Ramos (cell line): ENCODE results near the gene SLC26A2.

ENCODE experiments used
- in situ Hi-C: fragments of 300-500 bp; cut with MboI; formaldehyde crosslinking; loops from one replicate; pipeline ENCODE4 v1.14.3; 2022; ENCODE audit warnings: low sequenced_read_pairs; ENCODE audit not compliant: unreplicated experiment

The SLC26A2 gene

DNA sequence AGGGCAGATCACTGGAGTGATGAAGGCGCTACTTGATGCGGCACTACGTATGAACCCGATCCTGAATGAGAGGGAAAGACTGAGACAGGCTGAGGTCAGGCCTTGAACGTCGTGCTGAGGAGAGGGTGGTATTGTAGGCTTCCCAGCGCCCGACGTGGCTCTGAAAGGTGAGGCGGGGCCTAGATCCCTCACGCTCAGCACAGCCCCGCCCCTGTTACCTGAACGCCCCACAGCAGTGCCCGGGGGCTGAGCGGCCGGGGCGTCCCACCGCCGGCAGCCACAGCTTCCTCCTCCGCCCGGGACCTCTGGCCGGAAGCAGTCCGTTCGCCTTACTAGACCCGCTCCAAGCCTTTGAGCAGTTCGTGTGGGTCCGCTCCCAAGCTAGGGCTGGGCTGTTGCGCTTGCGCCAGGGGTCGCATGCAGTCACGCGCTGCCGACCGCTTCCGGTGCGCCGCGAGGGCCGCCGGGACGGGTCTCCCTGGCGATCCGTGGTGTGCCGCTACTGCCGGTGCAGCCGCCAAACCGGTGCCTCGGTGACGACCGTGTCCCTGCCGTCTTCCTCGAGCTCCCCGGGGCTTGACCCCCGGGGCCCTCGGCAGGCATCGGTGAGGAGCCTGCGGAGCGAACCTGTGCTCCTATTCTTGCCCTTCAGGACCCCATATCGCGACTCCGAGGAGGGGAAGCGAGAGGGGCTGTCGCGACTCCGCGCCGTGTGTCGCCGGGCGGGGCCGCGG, 39.9 kb downstream of the SLC26A2 start, which contains the start of the genes HMGXB3 and TIGD6:
TSS of gene HMGXB3 (plus strand) at position 484 of the 734 bp plus-strand sequence. CDS start 4,114 bp downstream, outside the sequence.
TSS of gene TIGD6 (minus strand) at position 399 of the 734 bp plus-strand sequence. CDS start 4,306 bp downstream, outside the sequence.
- in situ Hi-C loops, result no loop called here

- in situ Hi-C loops, result no loop called here
These were observed 40.6 kb downstream of the SLC26A2 start for GRCh38 chr5:150000990-150001659.

GRCh38 chr5:150001660-150002486, 41.3 kb downstream of the SLC26A2 start:
- in situ Hi-C loops, result no loop called here

DNA sequence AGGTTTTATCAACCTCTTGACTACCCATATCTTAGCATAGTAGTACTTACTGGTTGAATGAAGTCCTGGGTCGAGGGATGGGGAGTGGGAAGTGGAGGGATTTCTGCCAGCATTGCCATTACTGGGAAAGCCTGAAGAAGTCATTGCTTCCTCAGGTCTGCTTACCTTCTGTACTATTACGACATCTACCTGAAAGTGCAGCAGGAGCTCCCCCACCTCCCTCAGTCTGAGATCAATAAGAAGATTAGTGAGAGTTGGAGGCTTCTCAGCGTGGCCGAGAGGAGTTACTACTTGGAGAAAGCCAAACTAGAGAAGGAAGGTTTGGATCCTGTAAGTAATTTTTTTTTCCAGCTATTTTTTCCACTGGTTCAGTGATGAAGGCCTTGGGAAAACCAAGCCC, 45.8 kb downstream of the SLC26A2 start:
- in situ Hi-C loops, result no loop called here

DNA sequence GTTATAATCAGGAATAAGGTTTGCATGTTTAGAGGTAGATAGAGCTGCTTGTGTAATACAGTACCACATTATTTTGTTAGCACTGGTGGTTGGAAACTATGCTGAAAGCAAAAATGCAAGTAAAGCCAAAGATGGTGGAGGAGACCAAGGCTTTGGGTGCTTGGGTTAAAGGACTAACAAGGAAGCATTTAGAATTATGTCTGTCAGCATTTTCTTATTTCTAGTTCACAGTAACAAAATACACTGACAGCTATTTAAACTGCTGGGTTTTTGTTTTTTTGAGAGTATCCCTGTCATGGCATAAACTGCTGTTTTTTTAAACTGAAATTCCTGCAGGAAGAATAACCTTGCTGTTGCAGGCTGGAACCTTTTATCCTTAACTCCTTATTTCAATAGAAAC, 46.5 kb downstream of the SLC26A2 start:
- in situ Hi-C loops, result no loop called here

- in situ Hi-C loops, result no loop called here
These were observed 49.3 kb downstream of the SLC26A2 start for GRCh38 chr5:150009671-150010387.

DNA sequence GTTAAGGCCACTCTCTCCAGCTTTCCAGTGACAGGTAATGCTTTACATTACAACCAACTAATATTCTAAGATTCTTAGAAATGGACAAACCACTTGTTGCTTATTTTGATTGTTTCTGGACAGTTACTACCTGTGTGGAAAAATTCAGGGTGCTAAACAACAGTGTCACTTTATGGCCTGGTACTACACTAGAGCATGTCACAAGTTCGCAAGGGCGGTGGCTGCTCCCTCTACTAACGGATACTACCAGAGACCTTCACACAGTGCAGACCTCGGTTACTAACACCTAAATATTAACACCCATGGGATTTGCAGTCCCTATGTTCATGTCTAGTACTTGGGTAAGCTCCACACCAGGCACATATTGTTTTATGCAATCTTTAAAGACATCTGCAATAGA, 53.4 kb downstream of the SLC26A2 start:
- in situ Hi-C loops, result no loop called here

DNA sequence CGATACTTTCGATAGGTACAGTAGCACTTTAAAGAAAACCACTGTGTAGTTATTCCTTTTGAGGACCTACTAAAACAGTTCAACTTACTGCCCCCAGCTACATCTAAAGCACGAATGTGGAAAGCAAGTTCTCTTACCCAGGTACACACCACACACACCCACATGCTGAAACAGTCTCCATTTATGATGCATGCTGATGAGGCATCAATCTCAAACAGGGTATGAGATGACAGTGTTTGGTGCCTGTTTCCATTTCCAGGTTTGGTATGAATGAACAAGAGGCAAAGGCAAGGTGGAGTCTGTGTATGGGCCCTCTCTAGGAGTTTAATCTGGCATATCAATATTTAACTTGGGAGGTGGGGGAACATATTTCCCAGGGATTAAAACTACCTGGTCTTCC, 53.9 kb downstream of the SLC26A2 start:
- in situ Hi-C loops, result no loop called here

DNA sequence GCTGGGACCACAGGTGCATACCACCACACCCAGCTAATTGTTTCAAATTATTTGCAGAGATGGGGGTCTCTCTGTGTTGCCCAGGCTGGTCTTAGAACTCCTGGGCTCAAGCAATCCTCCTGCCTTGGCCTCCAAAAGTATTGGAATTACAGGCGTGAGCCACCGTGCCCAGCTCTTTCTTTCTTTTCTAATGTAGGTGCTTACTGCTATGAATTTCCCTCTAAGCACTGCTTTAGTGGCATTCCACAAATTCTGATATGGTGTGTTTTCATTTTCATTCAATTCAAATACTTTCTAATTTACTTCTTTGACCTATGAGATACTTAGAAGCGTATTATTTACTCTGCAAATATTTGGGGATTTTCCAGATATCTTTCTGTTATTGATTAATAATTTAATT, 54.9 kb downstream of the SLC26A2 start:
- in situ Hi-C loops, result no loop called here

- in situ Hi-C loops, result no loop called here
These were observed 56.0 kb downstream of the SLC26A2 start for GRCh38 chr5:150016537-150016936.

GRCh38 chr5:150017226-150018005, 56.9 kb downstream of the SLC26A2 start:
- in situ Hi-C loops, result no loop called here

GRCh38 chr5:150020249-150020648, 59.7 kb downstream of the SLC26A2 start:
- in situ Hi-C loops, result no loop called here

DNA sequence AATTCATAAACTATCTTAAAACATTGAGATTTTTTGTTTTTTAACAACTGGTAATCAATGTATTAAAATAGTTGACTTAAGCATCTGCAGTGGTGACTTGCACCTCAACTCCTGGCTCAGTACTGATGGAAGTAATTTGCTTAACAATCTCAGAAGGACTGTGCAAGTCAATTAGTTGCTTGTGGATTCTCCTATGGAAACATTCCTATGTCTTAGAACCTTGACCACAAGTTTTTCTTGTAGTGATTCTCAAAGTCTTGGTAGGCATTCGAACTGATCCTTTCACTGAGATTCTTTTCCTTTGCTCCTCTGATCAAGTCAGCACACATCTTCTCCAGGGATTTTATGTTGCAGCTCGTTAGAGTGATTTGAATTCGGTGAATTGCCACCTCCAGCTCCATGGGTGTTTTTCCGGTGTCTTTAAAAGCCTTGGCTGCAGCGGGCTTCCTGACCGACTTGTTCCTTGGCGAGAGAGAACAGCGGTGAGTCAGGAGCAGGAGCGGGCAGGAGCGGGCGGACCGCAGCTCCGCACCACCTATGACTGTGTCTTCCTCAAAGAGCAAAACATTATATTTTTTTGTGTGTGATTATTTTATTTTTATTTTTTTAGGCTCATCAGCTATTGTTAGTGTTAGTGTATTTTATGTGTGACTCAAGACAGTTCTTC, 61.1 kb downstream of the SLC26A2 start:
- in situ Hi-C loops, result no loop called here

GRCh38 chr5:150022158-150022531, 61.6 kb downstream of the SLC26A2 start:
- in situ Hi-C loops, result no loop called here

DNA sequence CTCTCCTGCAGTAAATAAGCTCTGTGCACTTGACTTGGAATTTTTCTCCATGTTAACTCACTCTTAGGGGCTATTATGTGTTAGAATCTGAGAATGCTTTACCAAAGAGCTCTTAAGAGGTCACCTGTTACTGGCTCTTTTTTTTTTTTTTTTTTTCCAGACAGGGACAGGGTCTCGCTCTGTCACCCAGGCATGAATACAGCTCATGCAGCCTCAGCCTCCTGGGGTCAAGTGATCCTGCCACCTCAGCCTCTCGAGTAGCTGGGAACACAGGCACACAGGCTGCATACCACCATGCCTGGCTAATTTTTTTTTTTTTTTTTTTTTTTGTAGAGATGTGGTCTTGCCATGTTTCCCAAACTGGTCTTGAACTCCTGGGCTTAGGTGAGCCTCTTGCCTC, 62.1 kb downstream of the SLC26A2 start:
- in situ Hi-C loops, result no loop called here

- in situ Hi-C loops, result no loop called here
These were observed 62.6 kb downstream of the SLC26A2 start for GRCh38 chr5:150023136-150023535.

- in situ Hi-C loops, result no loop called here
These were observed 63.9 kb downstream of the SLC26A2 start for GRCh38 chr5:150024346-150024984.

DNA sequence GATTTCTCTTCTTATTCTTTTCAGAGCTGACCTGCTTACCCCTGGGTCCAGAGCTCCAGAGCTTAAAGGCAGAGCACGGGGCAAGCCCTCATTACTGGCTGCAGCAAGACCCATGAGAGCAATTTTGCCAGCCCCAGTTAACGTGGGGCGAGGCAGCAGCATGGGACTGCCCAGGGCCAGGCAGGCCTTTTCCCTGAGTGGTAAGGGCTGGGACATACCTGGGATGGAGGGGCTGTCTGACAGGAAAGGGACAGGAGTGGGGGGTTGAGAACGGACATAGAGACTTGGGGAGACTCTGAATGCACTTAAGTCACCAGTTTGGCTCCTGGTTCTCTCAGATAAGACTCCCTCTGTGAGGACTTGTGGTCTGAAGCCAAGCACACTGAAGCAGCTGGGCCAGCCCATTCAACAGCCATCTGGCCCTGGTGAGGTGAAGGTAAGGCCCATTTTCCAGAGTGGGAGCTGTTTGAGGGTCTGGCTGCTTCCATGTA, 66.2 kb downstream of the SLC26A2 start:
- in situ Hi-C loops, result no loop called here
